Thyroid gland (tissue), 4 donors: ENCODE data around the gene ECSCR. TPM values are rescaled to one million over a fixed set of nuclear protein-coding genes. Genes with fewer than 3 reads are reported as not detected.
"Not testable (repeated sequence)": the region's sequence is repeated elsewhere in the genome, so short reads cannot be mapped to it uniquely, and the experiment has no call there.

Experiments
- DNase-seq, 2 donors: peaks; one replicate each; pipeline ENCODE4 v3.0.0-alpha.2; 2019
- H3K27ac ChIP-seq, 3 donors: fragments of 200-600 bp; sonication (generic); 1 replicate in 2 of 3; 2 replicates in 1 of 3; pipeline ENCODE4 v1.5.1; 2016 to 2019; ENCODE audit warnings: mild to moderate bottlenecking in 1 of 3, moderate library complexity in 1 of 3
- H3K27me3 ChIP-seq: fragments of 200-600 bp; sonication (generic); one replicate; pipeline ENCODE4 v1.5.1; 2019
- H3K36me3 ChIP-seq, 2 donors: fragments of 200-600 bp; sonication (generic); one replicate each; pipeline ENCODE4 v1.5.1; 2016 to 2019
- H3K4me1 ChIP-seq, 2 donors: fragments of 200-600 bp; sonication (generic); one replicate each; pipeline ENCODE4 v1.5.1; 2017 to 2019
- H3K4me3 ChIP-seq, 3 donors: fragments of 200-600 bp; sonication (generic); replicated peaks in 1 of 3; 1 replicate in 2 of 3; 2 replicates in 1 of 3; pipeline ENCODE4 v1.5.1; 2016; ENCODE audit warnings: mild to moderate bottlenecking in 1 of 3
- H3K9me3 ChIP-seq: fragments of 200-600 bp; sonication (generic); one replicate; pipeline ENCODE4 v1.5.1; 2017
- POLR2A ChIP-seq, 2 donors: fragments of 450-650 bp; IDR thresholded peaks; one replicate each; pipeline ENCODE4 v1.6.1; 2017; ENCODE audit warnings: antibody characterized with exemption in 2 of 2, mild to moderate bottlenecking in 2 of 2, moderate library complexity in 1 of 2
- WGBS, 2 donors: methylation state at CpG; one replicate each; pipeline ENCODE4 v1.1.5; 2017; 5-methylcytosine and 5-hydroxymethylcytosine counted together
- intact Hi-C: fragments of 100-400 bp; cut with DNase I; formaldehyde crosslinking; loops from one replicate; pipeline ENCODE4 v1.15.1; 2023
- total RNA-seq, 4 donors: library from RNA; depleted of rRNA; stranded (reverse); fragments of >200 nt; gene quantifications; one replicate each; pipeline ENCODE4 v1.2.3, GENCODE V29; 2016
- TF ChIP-seq, protein P1 (sequence below), 6 experiments: fragments of 200-600 bp in 3 of 6; fragments of 450-650 bp in 3 of 6; sonication (generic) in 3 of 6; IDR thresholded peaks; one replicate each; pipeline ENCODE4 v1.5.1; 2016 to 2019; ENCODE audit warnings: antibody characterized with exemption in 6 of 6, mild to moderate bottlenecking in 2 of 6, inconsistent platforms in 1 of 6, moderate library complexity in 1 of 6

ECSCR gene
- total RNA-seq, 4 donors from 2014 or later = 26.7 to 46.2 (median 31.4) TPM

DNA sequence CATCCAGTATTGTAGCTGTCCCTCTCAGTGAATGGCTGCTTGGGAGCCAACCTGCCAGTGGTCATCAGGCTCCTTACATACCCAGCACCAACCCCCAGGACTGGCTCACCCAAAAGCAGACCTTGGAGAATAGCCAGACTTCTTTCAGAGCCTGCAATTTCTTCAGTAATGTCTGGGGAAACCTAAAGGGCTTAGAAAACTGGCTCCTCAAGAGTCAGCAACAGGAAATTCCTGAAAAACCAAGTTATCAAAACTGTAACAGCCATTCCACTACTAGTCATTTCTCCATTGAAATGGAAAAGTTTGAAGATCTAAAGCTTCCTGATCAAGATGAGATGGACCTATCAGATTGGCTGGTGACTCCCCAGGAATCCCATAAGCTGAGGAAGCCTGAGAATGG is 32.3 kb upstream of the ECSCR start:
- no peak overlapping the region for H3K27ac ChIP-seq
- no peak for DNase-seq
- H3K4me3 ChIP-seq = no peak overlapping the region
- no peaks in the 10 kb centered on the region for H3K9me3 ChIP-seq
- TF ChIP-seq POLR2A (IDR thresholded peaks at IDR 0.05) = no peak
- TF ChIP-seq, protein P1, sequence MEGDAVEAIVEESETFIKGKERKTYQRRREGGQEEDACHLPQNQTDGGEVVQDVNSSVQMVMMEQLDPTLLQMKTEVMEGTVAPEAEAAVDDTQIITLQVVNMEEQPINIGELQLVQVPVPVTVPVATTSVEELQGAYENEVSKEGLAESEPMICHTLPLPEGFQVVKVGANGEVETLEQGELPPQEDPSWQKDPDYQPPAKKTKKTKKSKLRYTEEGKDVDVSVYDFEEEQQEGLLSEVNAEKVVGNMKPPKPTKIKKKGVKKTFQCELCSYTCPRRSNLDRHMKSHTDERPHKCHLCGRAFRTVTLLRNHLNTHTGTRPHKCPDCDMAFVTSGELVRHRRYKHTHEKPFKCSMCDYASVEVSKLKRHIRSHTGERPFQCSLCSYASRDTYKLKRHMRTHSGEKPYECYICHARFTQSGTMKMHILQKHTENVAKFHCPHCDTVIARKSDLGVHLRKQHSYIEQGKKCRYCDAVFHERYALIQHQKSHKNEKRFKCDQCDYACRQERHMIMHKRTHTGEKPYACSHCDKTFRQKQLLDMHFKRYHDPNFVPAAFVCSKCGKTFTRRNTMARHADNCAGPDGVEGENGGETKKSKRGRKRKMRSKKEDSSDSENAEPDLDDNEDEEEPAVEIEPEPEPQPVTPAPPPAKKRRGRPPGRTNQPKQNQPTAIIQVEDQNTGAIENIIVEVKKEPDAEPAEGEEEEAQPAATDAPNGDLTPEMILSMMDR (IDR thresholded peaks at IDR 0.05) = no peak
- intact Hi-C loops = no loop called here
- H3K36me3 ChIP-seq = no peaks in the 10 kb centered on the region
- H3K4me1 ChIP-seq = peaks cover 0 to 21% of the 10 kb centered on the region in 2 donors
- no peaks in the 10 kb centered on the region for H3K27me3 ChIP-seq

DNA sequence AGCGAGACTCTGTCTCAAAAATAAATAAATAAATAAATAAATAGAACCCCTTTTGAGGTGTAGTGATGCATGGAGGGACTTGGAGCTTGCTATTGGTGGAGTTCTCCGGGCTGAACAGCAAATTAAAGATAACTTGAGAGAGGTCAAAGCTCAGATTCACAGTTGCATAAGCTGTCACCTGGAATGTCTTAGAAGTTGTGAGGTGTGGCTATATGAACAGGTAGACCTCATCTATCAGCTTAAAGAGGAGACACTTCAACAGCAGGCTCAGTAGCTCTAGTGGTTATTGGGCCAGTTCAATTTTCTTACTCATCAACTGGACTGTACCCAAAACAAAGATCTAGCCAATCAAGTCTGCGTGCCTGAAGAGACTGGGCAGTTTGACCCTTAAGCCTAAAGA is 31.7 kb upstream of the ECSCR start:
- DNase-seq = no peak
- Histone ChIP-seq H3K9me3 (no peaks in the 10 kb centered on the region), H3K27ac (no peak overlapping the region), H3K27me3 (no peaks in the 10 kb centered on the region), H3K4me1 (peaks cover 0 to 21% of the 10 kb centered on the region in 2 donors), H3K4me3 (no peak overlapping the region), H3K36me3 (no peaks in the 10 kb centered on the region)
- TF ChIP-seq POLR2A (IDR thresholded peaks at IDR 0.05) = no peak
- TF ChIP-seq, protein P1 (IDR thresholded peaks at IDR 0.05) = no peak
- 77 to 80% methylated on average over 3 of the region's 3 CpGs for WGBS, 2 donors
- intact Hi-C loops = no loop called here

DNA sequence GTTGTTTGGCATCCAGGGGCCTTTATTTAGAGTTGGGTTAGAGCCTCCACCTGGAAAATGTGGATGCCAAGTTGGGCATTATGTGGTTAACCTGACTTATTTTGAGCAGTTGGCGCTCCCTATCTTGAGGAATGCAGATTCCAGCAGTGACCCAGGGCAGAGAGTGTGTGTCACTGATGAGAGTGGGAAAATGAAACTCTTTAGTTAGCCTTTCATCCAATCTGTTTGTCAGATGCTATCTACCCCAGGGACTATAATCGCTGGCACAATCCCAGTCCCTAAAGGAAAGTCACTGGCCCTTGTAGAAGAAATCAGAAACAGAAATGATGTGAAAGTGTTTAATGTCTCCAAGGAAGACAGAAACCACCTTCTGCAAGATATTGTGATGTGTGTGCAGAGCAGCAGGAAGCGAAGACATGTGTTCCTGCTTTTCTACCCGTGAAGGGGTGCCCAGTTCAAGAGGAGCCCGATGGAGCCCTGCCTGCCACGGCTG is 30.2 kb upstream of the ECSCR start:
- no peaks in the 10 kb centered on the region for H3K36me3 ChIP-seq
- intact Hi-C loops = no loop called here
- no peaks in the 10 kb centered on the region for H3K27me3 ChIP-seq
- H3K27ac ChIP-seq = peak overlapping the region in 1 of 3 donors; percentile 5
- WGBS, 2 donors = 30 to 36% methylated on average over 6 of the region's 6 CpGs
- no peaks in the 10 kb centered on the region for H3K9me3 ChIP-seq
- H3K4me1 ChIP-seq = peaks cover 0 to 21% of the 10 kb centered on the region in 2 donors
- DNase-seq = peak in 1 of 2 donors; percentile 10
- no peak overlapping the region for H3K4me3 ChIP-seq
- TF ChIP-seq, protein P1 (IDR thresholded peaks at IDR 0.05) = no peak
- TF ChIP-seq POLR2A (IDR thresholded peaks at IDR 0.05) = no peak

DNA sequence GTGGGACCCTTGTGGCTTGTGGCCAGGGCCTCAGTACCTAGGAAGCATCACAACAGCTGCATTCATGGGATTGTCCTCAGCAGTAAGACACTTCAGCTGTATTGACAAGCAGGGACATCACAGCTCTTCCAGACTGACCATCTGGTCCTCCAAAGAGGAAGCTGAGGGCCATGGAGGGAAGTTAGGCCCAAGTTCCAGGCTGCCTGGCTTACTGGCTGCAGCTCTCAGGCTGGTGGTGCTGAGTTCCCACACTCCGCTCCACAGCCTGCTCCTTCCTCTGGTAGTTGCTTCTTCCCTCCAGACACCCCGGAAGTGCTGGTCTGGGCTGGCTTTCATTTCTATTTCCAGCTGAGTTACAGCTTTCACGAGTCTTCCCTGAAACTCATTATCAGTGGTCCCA is 25.7 kb upstream of the ECSCR start:
- intact Hi-C loops = no loop called here
- no peak overlapping the region for H3K4me3 ChIP-seq
- WGBS, 2 donors = 83 to 86% methylated on average over 3 of the region's 3 CpGs
- H3K36me3 ChIP-seq = no peaks in the 10 kb centered on the region
- H3K27ac ChIP-seq = no peak overlapping the region
- TF ChIP-seq POLR2A (IDR thresholded peaks at IDR 0.05) = no peak
- TF ChIP-seq, protein P1 (IDR thresholded peaks at IDR 0.05) = no peak
- H3K9me3 ChIP-seq = no peaks in the 10 kb centered on the region
- H3K27me3 ChIP-seq = no peaks in the 10 kb centered on the region
- DNase-seq = peak in 1 of 2 donors; percentile 8
- peaks cover 0 to 9% of the 10 kb centered on the region in 2 donors for H3K4me1 ChIP-seq

DNA sequence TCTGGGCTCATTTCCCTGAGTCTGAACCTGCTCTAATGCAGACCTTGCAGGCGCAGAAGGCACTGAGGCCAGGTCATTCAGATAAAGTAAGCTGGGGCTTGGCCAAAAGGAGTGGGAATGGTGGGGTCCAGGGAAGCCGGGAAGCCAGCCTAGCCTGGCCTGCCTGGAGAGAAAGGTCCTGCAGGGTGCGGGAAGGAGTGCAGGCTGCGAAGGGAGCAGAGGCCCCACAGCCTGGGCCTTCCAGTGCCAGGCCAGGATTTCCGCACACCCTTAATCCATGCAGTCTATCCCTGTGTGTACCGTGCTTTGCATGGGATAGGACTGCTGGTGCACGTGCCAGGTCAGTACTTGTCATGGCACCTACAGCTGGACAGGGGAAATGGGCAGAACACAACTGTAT is 23.7 kb upstream of the ECSCR start:
- H3K36me3 ChIP-seq = no peaks in the 10 kb centered on the region
- no peak overlapping the region for H3K4me3 ChIP-seq
- no peak for TF ChIP-seq POLR2A (IDR thresholded peaks at IDR 0.05)
- TF ChIP-seq, protein P1 (IDR thresholded peaks at IDR 0.05) = no peak
- 66 to 74% methylated on average over 7 of the region's 7 CpGs for WGBS, 2 donors
- peaks cover 11 to 17% of the 10 kb centered on the region in 2 donors for H3K4me1 ChIP-seq
- H3K9me3 ChIP-seq = no peaks in the 10 kb centered on the region
- no peaks in the 10 kb centered on the region for H3K27me3 ChIP-seq
- no peak for DNase-seq
- intact Hi-C loops = no loop called here
- H3K27ac ChIP-seq = no peak overlapping the region

DNA sequence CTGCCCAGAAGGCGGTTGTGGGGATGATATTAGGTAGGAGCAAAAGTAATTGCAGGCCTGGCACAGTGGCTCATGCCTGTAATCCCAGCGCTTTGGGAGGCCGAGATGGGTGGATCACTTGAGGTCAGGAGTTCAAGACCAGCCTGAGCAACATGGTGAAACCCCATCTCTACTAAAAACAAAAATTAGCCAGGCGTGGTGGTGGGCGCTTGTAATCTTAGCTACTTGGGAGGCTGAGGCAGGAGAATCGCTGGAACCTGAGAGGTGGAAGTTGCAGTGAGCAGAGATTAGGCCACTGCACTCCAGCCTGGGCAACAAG is 20.3 kb upstream of the ECSCR start:
- Histone ChIP-seq H3K4me3 (peak overlapping the region in 1 of 3 donors; percentile 35), H3K4me1 (peaks cover 11 to 28% of the 10 kb centered on the region in 2 donors), H3K27ac (peak overlapping the region in 2 of 3 donors; percentile 93)
- intact Hi-C loops, DNase-seq, H3K9me3 ChIP-seq, H3K36me3 ChIP-seq, H3K27me3 ChIP-seq: not testable (repeated sequence)
- 76 to 81% methylated on average over 6 of the region's 6 CpGs for WGBS, 2 donors
